Raji (cell line): Measurements from ENCODE around the gene ZNF438.

Source experiments
- POLR2A ChIP-seq: IDR thresholded peaks from 2 replicates; pipeline ENCODE4 v1.6.1; 2011; ENCODE audit warnings: low read depth, low read length, control low read depth; ENCODE audit not compliant: insufficient read depth

ZNF438 gene

GRCh38 chr10:30897547-30897946 lies 134.1 kb downstream of the ZNF438 start:
- no peak for TF ChIP-seq POLR2A

- no peak for TF ChIP-seq POLR2A
Observed at GRCh38 chr10:30897048-30897447, 134.6 kb downstream of the ZNF438 start.

GRCh38 chr10:30894221-30894620 lies 137.4 kb downstream of the ZNF438 start:
- no peak for TF ChIP-seq POLR2A

GRCh38 chr10:30893208-30893607 lies 138.5 kb downstream of the ZNF438 start:
- TF ChIP-seq POLR2A, result no peak

GRCh38 chr10:30887839-30888238 lies 143.8 kb downstream of the ZNF438 start:
- TF ChIP-seq POLR2A, result no peak

GRCh38 chr10:30885423-30885822 lies 146.2 kb downstream of the ZNF438 start:
- TF ChIP-seq POLR2A, result no peak

GRCh38 chr10:30883751-30884150 lies 147.9 kb downstream of the ZNF438 start:
- TF ChIP-seq POLR2A, result no peak

GRCh38 chr10:30883116-30883515 lies 148.5 kb downstream of the ZNF438 start:
- TF ChIP-seq POLR2A, result no peak

GRCh38 chr10:30882281-30882680 lies 149.4 kb downstream of the ZNF438 start:
- TF ChIP-seq POLR2A, result no peak

GRCh38 chr10:30878920-30879319 lies 152.7 kb downstream of the ZNF438 start:
- no peak for TF ChIP-seq POLR2A

GRCh38 chr10:30877111-30877510 lies 154.6 kb downstream of the ZNF438 start:
- no peak for TF ChIP-seq POLR2A

GRCh38 chr10:30873411-30873810 lies 158.3 kb downstream of the ZNF438 start:
- no peak for TF ChIP-seq POLR2A

GRCh38 chr10:30870896-30871295 lies 160.8 kb downstream of the ZNF438 start:
- TF ChIP-seq POLR2A, result no peak

GRCh38 chr10:30869566-30869965 lies 162.1 kb downstream of the ZNF438 start:
- no peak for TF ChIP-seq POLR2A

GRCh38 chr10:30868611-30869010 lies 163.1 kb downstream of the ZNF438 start:
- TF ChIP-seq POLR2A, result no peak

- no peak for TF ChIP-seq POLR2A
Observed at GRCh38 chr10:30866896-30867295, 164.8 kb downstream of the ZNF438 start.

GRCh38 chr10:30865141-30865926 lies 166.3 kb downstream of the ZNF438 start:
- no peak for TF ChIP-seq POLR2A
